Spleen (tissue), 7 donors: Measurements from ENCODE around the gene ZNF775.

Experiments
- CTCF ChIP-seq, 11 experiments: fragments of 200-600 bp in 7 of 11; fragments of 450-650 bp in 4 of 11; sonication (generic) in 4 of 11; IDR thresholded peaks in 8 of 11; conservative IDR thresholded peaks in 3 of 11; 1 replicate in 7 of 11; 2 replicates in 4 of 11; pipeline versions ENCODE4 v1.4.0 to v1.8.0; 2016 to 2021; ENCODE audit warnings: antibody characterized with exemption in 11 of 11, inconsistent platforms in 4 of 11, mild to moderate bottlenecking in 1 of 11
- POLR2A ChIP-seq, 3 donors: fragments of 450-650 bp; IDR thresholded peaks; one replicate each; pipeline ENCODE4 v1.5.1; 2017; ENCODE audit warnings: antibody characterized with exemption in 3 of 3, mild to moderate bottlenecking in 1 of 3
- POLR2AphosphoS5 ChIP-seq, 3 donors: sonication (generic); formaldehyde crosslinking; IDR thresholded peaks; one replicate each; pipeline ENCODE4 v1.5.1; 2017; ENCODE audit warnings: antibody characterized with exemption in 3 of 3
- donor health status: DM: no; HTN: no; CAD: no; lungs with moderate emphysema.
- donor health status: DM: no; HTN: no; CAD: no.
- donor health status: DM: no; HTN: no; CAD: no.

- TF ChIP-seq CTCF (IDR thresholded peaks at IDR 0.05 in 8 of 11, conservative IDR thresholded peaks at IDR 0.05 in 3 of 11) = no peak
- no peak for TF ChIP-seq POLR2AphosphoS5 (IDR thresholded peaks at IDR 0.05)
- no peak for TF ChIP-seq POLR2A (IDR thresholded peaks at IDR 0.05)
Measured at GRCh38 chr7:150367677-150368095, 11.4 kb upstream of the ZNF775 start.
